BLaER1 treated with 17β-estradiol and CSF1 and Interleukin-3, amounts not matched to agents 10 nM and 100 nM (cell line): Measurements from ENCODE around the gene CTIF.

Experiments used
- H3K27ac ChIP-seq, 11 experiments: shearing (Covaris generic); formaldehyde crosslinking; 2 replicates each; pipeline ENCODE4 v1.8.1; 2022
- H3K27me3 ChIP-seq, 11 experiments: shearing (Covaris generic); formaldehyde crosslinking; 2 replicates each; pipeline ENCODE4 v1.8.1; 2022
- H3K36me3 ChIP-seq, 11 experiments: shearing (Covaris generic); formaldehyde crosslinking; 2 replicates each; pipeline ENCODE4 v1.8.1; 2022
- H3K4me1 ChIP-seq, 10 experiments: shearing (Covaris generic); formaldehyde crosslinking; 2 replicates each; pipeline ENCODE4 v1.8.1; 2022
- H3K4me2 ChIP-seq, 11 experiments: shearing (Covaris generic); formaldehyde crosslinking; 2 replicates each; pipeline ENCODE4 v1.8.1; 2022
- H3K4me3 ChIP-seq, 10 experiments: shearing (Covaris generic); formaldehyde crosslinking; 2 replicates each; pipeline ENCODE4 v1.8.1; 2022
- H3K9ac ChIP-seq, 11 experiments: shearing (Covaris generic); formaldehyde crosslinking; 2 replicates each; pipeline ENCODE4 v1.8.1; 2022
- H3K9me3 ChIP-seq, 11 experiments: shearing (Covaris generic); formaldehyde crosslinking; replicated peaks in 1 of 11; 2 replicates each; pipeline ENCODE4 v1.8.1; 2022
- H4K20me1 ChIP-seq, 11 experiments: shearing (Covaris generic); formaldehyde crosslinking; 2 replicates each; pipeline ENCODE4 v1.8.1; 2022
- Cebpa-rat ChIP-seq, 11 experiments: shearing (Covaris generic); IDR thresholded peaks; 2 replicates each; pipeline ENCODE4 v1.8.1; 2022

CTIF gene

GRCh38 chr18:48802543-48803290, 263.9 kb downstream of the CTIF start:
- peaks cover 33 to 85% (median 63%) of the 10 kb centered on the region in 10 experiments for H3K4me1 ChIP-seq
- peak overlapping the region in 9 of 11 experiments; percentile 57 to 81 (median 69); a peak in 14 of 22 replicates for H3K4me2 ChIP-seq
- no peak overlapping the region; a peak in 1 of 22 replicates for H3K9ac ChIP-seq
- peaks cover 0 to 4% (median 0%) of the 10 kb centered on the region in 11 experiments; a peak in 1 of 22 replicates for H3K9me3 ChIP-seq
- no peak for TF ChIP-seq Cebpa-rat (IDR thresholded peaks at IDR 0.05)
- peaks cover 0 to 63% (median 11%) of the 10 kb centered on the region in 11 experiments; a peak in 12 of 22 replicates for H3K36me3 ChIP-seq
- H3K4me3 ChIP-seq = no peak overlapping the region
- peak overlapping the region in 1 of 11 experiments; percentile 12; a peak in 2 of 22 replicates for H3K27ac ChIP-seq
- H3K27me3 ChIP-seq = no peaks in the 10 kb centered on the region
- no peaks in the 10 kb centered on the region for H4K20me1 ChIP-seq

- Histone ChIP-seq H3K27ac (no peak overlapping the region), H3K4me2 (no peak overlapping the region), H4K20me1 (no peaks in the 10 kb centered on the region), H3K36me3 (peaks cover 0 to 58% (median 11%) of the 10 kb centered on the region in 11 experiments; a peak in 12 of 22 replicates), H3K9ac (no peak overlapping the region), H3K27me3 (no peaks in the 10 kb centered on the region), H3K4me3 (no peak overlapping the region), H3K4me1 (peaks cover 33 to 83% (median 63%) of the 10 kb centered on the region in 10 experiments), H3K9me3 (peaks cover 0 to 4% (median 0%) of the 10 kb centered on the region in 11 experiments; a peak in 1 of 22 replicates)
- TF ChIP-seq Cebpa-rat (IDR thresholded peaks at IDR 0.05) = no peak
Measured at GRCh38 chr18:48803518-48803917, 264.7 kb downstream of the CTIF start.

GRCh38 chr18:48803951-48804855, 265.4 kb downstream of the CTIF start:
- Histone ChIP-seq H3K36me3 (peaks cover 0 to 52% (median 11%) of the 10 kb centered on the region in 11 experiments; a peak in 11 of 22 replicates), H3K27ac (no peak overlapping the region), H3K9me3 (peaks cover 0 to 4% (median 0%) of the 10 kb centered on the region in 11 experiments; a peak in 1 of 22 replicates), H3K4me3 (no peak overlapping the region), H3K9ac (no peak overlapping the region), H3K4me1 (peaks cover 35 to 78% (median 61%) of the 10 kb centered on the region in 10 experiments), H3K27me3 (no peaks in the 10 kb centered on the region), H3K4me2 (no peak overlapping the region; a peak in 1 of 22 replicates), H4K20me1 (no peaks in the 10 kb centered on the region)
- TF ChIP-seq Cebpa-rat (IDR thresholded peaks at IDR 0.05) = no peak

- Histone ChIP-seq H3K4me3 (no peak overlapping the region), H4K20me1 (no peaks in the 10 kb centered on the region), H3K9ac (no peak overlapping the region), H3K27ac (no peak overlapping the region), H3K36me3 (peaks cover 0 to 46% (median 11%) of the 10 kb centered on the region in 11 experiments; a peak in 10 of 22 replicates), H3K27me3 (no peaks in the 10 kb centered on the region), H3K4me1 (peaks cover 37 to 69% (median 54%) of the 10 kb centered on the region in 10 experiments), H3K4me2 (no peak overlapping the region), H3K9me3 (peaks cover 0 to 4% (median 0%) of the 10 kb centered on the region in 11 experiments; a peak in 1 of 22 replicates)
- no peak for TF ChIP-seq Cebpa-rat (IDR thresholded peaks at IDR 0.05)
Measured at GRCh38 chr18:48804856-48805610, 266.2 kb downstream of the CTIF start.

- H3K4me1 ChIP-seq = peaks cover 31 to 60% (median 46%) of the 10 kb centered on the region in 10 experiments
- peak overlapping the region in 2 of 11 experiments; percentile 45 to 54; a peak in 3 of 22 replicates for H3K27ac ChIP-seq
- no peaks in the 10 kb centered on the region for H4K20me1 ChIP-seq
Measured at GRCh38 chr18:48805826-48806535, 267.1 kb downstream of the CTIF start.

GRCh38 chr18:48806551-48807261, 267.9 kb downstream of the CTIF start:
- H3K27ac ChIP-seq = peak overlapping the region in 8 of 11 experiments; percentile 8 to 54 (median 42); a peak in 10 of 22 replicates
- no peaks in the 10 kb centered on the region for H4K20me1 ChIP-seq
- peaks cover 23 to 54% (median 42%) of the 10 kb centered on the region in 10 experiments for H3K4me1 ChIP-seq
- no peak overlapping the region for H3K4me3 ChIP-seq
- no peak for TF ChIP-seq Cebpa-rat (IDR thresholded peaks at IDR 0.05)
- peaks cover 0 to 4% (median 0%) of the 10 kb centered on the region in 11 experiments; a peak in 1 of 22 replicates for H3K9me3 ChIP-seq
- H3K9ac ChIP-seq = no peak overlapping the region
- peak overlapping the region; percentile 34 to 85 (median 68) for H3K4me2 ChIP-seq
- no peaks in the 10 kb centered on the region for H3K27me3 ChIP-seq
- peaks cover 0 to 42% (median 11%) of the 10 kb centered on the region in 11 experiments; a peak in 9 of 22 replicates for H3K36me3 ChIP-seq

More at GRCh38 chr18:48805826-48806535, 267.1 kb downstream of the CTIF start:
- TF ChIP-seq Cebpa-rat (IDR thresholded peaks at IDR 0.05) = no peak
- H3K4me3 ChIP-seq = no peak overlapping the region
- peak overlapping the region in 10 of 11 experiments; percentile 34 to 85 (median 70); a peak in 19 of 22 replicates for H3K4me2 ChIP-seq
- H3K9ac ChIP-seq = no peak overlapping the region
- no peaks in the 10 kb centered on the region for H3K27me3 ChIP-seq
- H3K9me3 ChIP-seq = peaks cover 0 to 4% (median 0%) of the 10 kb centered on the region in 11 experiments; a peak in 1 of 22 replicates
- H3K36me3 ChIP-seq = peaks cover 0 to 42% (median 11%) of the 10 kb centered on the region in 11 experiments; a peak in 9 of 22 replicates

GRCh38 chr18:48808476-48808875, 269.6 kb downstream of the CTIF start:
- H3K27ac ChIP-seq = no peak overlapping the region
- peaks cover 0 to 26% (median 4%) of the 10 kb centered on the region in 11 experiments; a peak in 9 of 22 replicates for H3K36me3 ChIP-seq
- no peaks in the 10 kb centered on the region for H4K20me1 ChIP-seq
- H3K4me2 ChIP-seq = peak overlapping the region in 2 of 11 experiments; percentile 1 to 63; a peak in 2 of 22 replicates
- H3K4me3 ChIP-seq = no peak overlapping the region
- no peak for TF ChIP-seq Cebpa-rat (IDR thresholded peaks at IDR 0.05)
- H3K27me3 ChIP-seq = no peaks in the 10 kb centered on the region
- H3K9me3 ChIP-seq = peaks cover 0 to 3% (median 0%) of the 10 kb centered on the region in 11 experiments; a peak in 1 of 22 replicates
- H3K4me1 ChIP-seq = peaks cover 32 to 59% (median 49%) of the 10 kb centered on the region in 10 experiments
- H3K9ac ChIP-seq = no peak overlapping the region
